NOMO-1 (cell line): Measurements from ENCODE around the gene DGKI.
"Not testable (repeated sequence)": the region's sequence is repeated elsewhere in the genome, so short reads cannot be mapped to it uniquely, and the experiment has no call there.

ENCODE experiments used
- DNase-seq, 2 experiments: peaks; one replicate each; lab custom pipeline; 2025; ENCODE audit not compliant: unreplicated experiment in 2 of 2; lab: John Stamatoyannopoulos, UW

The DGKI gene

DNA sequence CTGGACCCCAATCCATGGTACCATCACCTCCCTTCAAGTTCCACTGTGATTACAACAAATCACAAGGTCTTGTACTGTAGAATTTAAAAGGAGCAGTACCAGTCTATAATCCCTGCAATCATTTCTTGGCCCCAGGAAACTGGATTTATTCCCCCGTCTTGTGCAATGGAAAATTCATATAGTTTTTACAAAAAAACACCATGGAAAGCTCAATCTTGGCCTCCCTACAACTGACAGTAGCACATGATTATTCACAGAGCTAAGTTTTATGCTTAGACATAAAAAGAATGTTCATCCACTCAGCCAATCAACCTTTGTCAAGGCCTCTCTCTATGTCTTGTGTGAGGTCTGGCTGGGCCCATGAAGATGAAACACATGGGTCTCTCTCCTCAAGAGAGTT lies 10.2 kb downstream of the DGKI start:
- no peak for DNase-seq

- no peak for DNase-seq
Observed at GRCh38 chr7:137836113-137836509, 10.7 kb downstream of the DGKI start.

GRCh38 chr7:137835486-137836112 lies 11.2 kb downstream of the DGKI start:
- no peak for DNase-seq

- DNase-seq, result no peak
Observed at GRCh38 chr7:137834552-137834951, 12.2 kb downstream of the DGKI start.

DNA sequence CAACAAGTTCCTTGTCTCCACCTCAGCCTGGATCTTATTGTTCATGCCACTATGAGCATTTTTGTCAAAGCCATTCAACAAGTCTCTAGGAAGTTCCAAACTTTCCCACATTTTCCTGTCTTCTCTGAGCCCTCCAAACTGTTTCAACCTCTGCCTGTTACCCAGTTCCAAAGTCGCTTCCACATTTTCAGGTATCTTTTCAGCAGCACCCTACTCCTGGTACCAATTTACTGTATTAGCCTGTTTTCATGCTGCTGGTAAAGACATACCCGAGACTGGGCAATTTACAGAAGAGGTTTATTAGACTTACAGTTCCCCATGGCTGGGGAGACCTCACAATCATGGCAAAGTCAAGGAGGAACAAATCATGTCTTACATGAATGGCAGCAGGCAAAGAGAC lies 13.8 kb downstream of the DGKI start:
- DNase-seq, result not testable (repeated sequence)

- no peak for DNase-seq
Observed at GRCh38 chr7:137832382-137832781, 14.4 kb downstream of the DGKI start.

DNA sequence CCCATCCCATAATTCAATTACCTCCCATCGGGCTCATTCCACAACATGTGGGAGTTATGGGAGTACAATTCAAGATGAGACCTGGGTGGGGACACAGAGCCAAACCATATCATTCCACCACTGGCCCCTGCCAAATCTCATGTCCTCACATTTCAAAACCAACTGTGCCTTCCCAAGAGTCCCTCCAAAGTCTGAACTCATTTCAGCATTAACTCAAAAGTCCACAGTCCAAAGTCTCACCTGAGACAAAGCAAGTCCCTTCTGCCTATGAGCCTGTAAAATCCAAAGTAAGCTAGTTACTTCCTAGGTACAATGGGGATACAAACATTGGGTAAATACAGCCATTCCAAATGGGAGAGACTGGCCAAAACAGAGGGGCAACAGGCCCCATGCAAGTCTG lies 15.2 kb downstream of the DGKI start:
- not testable (repeated sequence) for DNase-seq

GRCh38 chr7:137829337-137829992 lies 17.3 kb downstream of the DGKI start:
- no peak for DNase-seq

GRCh38 chr7:137828456-137828855 lies 18.3 kb downstream of the DGKI start:
- no peak for DNase-seq

- no peak for DNase-seq
Observed at GRCh38 chr7:137825489-137825888, 21.3 kb downstream of the DGKI start.

DNA sequence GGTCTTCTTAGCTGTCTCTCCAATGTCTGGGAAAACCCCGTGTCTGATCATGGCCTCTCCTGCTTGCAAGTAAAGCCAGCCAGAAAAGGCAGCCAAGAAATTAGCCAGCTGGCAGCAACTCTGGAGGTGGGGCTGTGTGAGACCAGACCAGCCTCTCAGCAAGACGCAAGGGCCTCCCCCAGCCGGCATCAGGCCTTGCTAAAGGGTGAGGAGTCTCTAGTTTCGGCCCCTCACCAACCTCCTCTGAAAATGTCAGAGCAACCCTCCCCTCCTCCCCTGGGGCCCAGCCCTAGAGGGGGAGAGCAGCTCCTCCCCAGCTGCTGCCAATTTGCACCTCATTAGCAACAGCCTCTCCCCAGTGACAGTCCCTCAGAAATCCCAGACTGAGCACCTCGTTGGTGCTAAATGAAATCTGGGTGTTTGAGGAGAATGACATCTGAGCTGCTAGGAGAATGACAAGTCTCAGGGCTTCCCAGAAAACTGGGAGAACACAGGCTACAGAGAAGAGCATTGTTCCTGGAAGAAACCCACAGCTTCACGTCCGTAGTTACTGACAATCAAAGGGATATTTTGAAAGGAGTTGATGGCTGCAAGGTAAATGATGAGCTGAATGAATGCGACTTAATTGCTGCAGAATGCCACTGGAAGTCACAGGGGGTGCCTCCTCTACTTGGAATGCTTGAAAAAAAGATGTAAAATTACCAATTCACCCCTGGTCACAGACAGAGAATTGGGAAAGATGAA lies 25.9 kb downstream of the DGKI start:
- DNase-seq, result no peak

DNA sequence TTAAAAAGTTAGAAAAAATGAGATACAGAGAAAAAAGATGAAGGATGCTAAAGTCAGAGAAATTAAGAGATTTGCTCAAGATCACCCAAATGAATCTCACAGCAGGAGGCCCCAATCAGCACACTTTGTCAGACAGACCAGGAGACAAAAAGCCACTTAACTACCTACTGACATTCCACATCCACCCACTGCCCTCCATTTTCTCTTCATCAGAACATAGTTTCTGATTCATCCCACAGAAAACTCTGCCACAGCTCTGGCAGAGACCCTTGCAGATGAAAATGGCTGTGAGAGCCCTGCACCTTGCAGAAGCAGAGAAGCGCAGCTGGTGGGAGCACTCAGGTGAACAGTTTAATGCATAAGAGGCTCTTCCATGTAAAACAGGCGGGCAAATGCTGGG lies 26.6 kb downstream of the DGKI start:
- no peak for DNase-seq

DNA sequence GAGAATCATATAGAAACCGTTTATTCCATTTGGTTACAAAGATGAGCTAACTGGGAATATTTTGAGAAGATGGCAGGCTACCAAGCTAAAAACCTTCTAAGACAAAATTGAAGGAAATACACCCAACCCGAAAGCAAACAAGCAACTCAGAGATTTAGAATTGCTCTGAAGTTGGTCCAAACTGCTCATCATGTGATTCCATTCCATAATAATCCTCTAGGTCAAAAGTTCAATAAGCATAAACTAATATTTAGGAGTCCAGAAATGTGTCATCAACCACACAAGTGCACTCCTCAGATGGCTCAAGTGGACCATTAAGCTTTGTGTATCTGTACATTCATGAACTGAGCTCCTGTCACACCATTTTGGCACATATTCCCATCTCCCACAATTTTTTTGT lies 28.7 kb downstream of the DGKI start:
- no peak for DNase-seq

DNA sequence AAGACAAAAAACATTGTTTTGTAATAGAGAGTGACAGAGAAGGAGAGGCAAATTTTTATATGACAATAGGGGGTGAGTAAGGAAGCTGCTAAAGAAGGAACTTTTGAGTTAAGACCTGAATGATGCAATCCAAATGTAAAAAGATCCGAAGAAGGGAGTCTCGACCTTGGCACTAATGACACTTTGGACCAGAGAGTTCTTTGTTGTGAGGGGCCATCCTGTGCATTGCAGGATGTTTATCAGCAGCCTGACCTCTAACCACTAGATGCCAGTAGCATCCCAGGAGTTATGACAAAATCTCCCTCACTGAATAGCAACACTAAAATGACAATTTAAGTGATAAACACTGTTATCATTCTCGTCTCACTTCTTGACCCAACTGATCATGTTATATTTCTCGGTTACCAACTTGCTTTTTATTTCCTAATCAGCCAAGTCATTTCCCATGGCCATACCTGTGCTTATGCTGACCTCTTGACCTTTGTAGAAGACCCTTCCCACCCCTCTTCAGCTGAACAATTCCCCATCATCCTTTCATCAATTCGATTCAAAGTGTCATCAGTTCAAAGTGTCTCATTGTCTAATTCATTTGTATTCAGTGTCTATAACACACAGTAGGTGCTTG lies 30.0 kb downstream of the DGKI start:
- DNase-seq, result no peak

DNA sequence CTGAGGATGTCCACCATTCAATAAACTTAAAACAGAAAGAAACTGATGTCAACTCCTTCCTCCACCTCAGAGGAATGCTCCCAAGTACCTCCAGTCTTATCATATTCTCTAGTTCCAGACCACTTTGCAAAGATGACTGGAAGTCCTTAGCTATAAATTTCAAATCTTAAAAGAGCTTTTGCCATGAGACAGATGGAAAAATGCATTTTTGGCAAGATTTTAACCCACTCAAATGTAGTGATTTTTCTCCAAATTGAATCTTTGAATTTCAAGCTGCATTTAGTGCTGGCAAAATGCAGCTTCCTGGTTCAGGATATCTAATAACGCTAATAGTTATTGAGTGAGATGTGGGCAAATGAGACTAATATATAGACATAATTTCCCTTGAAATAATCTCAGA lies 33.2 kb downstream of the DGKI start:
- no peak for DNase-seq

GRCh38 chr7:137810248-137810647 lies 36.5 kb downstream of the DGKI start:
- no peak for DNase-seq

- DNase-seq, result no peak
Observed at GRCh38 chr7:137804836-137805235, 41.9 kb downstream of the DGKI start.

DNA sequence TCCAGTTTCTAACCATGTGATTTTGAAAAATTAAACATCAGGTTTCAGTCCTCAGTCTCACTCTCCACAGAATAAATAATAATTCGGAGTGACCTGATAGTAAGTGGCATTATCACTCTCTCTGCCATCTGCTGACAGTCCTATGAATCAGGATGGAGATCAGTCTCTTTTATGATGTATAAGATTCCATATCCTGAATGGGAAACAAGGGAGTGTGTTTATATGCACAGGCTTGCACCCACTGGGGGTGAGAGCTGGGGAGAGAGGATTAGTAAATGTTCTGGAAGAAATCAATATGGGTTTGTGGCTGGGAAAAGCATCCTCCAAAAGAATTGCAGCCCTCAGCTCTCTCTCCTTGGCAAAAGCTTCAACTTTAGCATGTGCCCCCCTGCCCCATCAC lies 45.3 kb downstream of the DGKI start:
- DNase-seq, result no peak

GRCh38 chr7:137801003-137801402 lies 45.8 kb downstream of the DGKI start:
- DNase-seq, result no peak

- DNase-seq, result no peak
Observed at GRCh38 chr7:137798073-137798763, 48.6 kb downstream of the DGKI start.

GRCh38 chr7:137795211-137795610 lies 51.6 kb downstream of the DGKI start:
- DNase-seq, result no peak
